NCI-H2196 treated with DMSO at 0.1 percent for 48 hours (cell line): ENCODE measurements around the gene VEGFB.

Experiments used
- DNase-seq: peaks from one replicate; lab custom pipeline; 2025; ENCODE audit not compliant: unreplicated experiment; lab: John Stamatoyannopoulos, UW

VEGFB gene

DNA sequence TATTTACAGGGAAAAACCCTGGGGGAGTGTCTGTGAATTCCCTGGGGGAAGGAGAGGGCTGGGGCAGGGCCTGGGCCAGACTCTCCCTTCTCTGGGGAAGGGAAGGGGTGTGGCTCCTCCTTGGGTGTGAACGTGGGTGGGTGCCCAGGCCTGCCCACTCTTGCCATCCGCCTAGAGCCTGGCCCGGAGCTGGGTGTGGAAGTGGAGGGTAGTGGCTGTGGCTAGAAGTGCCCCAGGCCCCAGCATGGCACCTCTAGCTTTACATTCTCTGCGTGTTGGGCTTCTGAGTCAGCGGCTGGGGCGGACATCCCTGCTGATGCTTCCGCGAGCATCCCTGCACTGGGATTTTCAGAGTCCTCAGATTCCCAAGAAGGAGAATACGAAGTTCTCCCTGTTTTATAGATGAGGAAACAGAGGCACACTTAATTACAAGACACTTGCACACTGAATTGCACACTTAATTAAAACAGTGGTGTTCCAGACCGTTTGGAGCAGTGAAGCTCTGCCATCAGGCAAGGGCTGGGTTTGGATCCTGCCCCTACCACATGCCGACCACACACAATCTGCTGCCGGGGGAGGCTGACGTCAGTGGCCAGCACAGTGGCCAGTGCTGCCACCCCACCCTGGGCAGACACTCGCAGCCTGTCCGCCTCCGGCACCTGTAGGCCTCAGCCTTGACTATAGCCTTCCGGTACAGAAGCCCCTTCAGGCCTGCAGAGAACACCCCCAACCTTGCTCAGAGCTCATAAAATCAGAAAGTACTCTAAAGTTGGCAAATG, 42.5 kb downstream of the VEGFB start:
- no peak for DNase-seq

DNA sequence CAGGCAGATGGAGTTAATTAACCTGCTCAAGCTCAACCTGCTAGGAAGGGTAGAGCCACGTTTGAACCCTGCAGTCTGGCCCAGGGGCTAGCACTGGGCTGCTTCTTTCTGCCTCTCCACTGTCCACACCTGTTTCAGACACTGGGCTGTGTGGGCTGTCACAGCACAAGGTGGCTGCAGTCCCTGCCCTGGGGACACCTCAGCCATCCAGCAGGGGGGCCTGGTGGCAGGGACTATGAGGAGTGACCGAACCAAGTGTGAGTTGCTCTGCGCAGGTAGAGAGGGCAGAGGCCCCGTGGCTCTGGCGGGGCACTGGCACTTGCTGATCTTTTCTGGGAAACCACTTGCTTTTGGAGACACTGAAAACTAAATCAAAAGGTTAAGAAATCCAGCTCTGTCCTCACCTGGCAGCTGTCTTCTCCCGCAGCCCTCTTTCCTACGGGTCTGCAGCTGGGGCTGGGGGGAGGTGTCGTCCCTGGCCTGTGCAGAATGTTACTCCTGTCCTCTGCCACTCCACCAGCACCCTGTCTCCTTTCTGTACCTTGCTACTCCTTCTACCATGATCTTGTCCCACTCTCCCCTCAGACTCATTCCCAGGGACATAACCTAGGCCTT, 44.3 kb downstream of the VEGFB start:
- no peak for DNase-seq

DNA sequence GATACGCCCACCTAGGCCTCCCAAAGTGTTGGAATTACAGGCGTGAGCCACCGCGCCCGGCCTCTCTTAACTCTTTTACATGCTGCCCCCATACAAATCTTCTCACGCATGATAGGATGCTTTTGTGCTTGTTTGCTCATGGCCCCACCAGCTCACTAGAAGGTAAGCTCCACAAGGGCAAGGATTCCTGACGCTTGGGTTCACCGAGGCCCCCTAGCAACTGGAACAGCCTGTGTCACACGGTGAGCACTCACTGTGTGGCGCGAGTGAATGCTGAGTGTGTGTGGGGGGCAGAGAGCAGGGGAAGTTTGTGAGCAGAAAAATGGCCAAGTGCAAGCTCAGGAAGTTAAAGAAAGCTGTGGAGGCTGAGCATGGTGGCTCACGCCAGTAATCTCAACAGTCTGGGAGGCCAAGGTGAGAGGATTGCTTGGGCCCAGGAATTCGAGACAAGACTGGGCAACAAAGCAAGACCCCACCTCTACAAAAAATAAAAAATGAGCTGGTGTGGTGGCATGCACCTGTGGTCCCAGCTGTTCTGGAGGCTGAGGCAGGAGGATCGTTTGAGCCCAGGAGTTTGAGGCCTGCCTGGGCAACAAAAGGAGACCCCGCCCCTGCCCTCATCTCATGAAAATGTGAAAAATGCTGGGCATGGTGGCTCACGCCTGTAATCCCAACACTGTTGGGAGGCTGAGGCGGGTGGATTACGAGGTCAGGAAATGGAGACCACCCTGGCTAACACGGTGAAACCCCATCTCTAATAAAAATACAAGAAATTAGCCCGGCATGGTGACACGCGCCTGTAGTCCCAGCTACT, 47.8 kb downstream of the VEGFB start:
- DNase-seq: no peak

DNA sequence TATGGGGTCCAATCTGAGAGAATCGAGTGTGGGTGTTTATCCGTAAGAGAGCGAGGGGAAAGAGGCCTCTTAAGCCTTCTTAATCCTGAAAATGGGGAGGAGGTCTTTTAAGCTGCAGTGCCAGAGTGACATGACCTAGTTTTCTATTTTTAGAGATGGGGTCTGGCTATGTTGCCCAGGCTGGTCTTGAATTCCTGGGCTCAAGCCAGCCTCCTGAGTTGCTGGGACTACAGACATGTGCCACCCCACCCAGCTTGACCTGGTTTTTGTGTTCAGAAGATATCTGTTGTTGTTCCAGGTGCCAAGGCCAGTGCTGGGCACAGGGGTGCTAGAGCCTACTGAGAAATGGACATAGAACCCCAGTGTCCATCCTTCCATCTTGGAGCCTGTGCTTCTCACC, 48.7 kb downstream of the VEGFB start:
- no peak for DNase-seq

DNA sequence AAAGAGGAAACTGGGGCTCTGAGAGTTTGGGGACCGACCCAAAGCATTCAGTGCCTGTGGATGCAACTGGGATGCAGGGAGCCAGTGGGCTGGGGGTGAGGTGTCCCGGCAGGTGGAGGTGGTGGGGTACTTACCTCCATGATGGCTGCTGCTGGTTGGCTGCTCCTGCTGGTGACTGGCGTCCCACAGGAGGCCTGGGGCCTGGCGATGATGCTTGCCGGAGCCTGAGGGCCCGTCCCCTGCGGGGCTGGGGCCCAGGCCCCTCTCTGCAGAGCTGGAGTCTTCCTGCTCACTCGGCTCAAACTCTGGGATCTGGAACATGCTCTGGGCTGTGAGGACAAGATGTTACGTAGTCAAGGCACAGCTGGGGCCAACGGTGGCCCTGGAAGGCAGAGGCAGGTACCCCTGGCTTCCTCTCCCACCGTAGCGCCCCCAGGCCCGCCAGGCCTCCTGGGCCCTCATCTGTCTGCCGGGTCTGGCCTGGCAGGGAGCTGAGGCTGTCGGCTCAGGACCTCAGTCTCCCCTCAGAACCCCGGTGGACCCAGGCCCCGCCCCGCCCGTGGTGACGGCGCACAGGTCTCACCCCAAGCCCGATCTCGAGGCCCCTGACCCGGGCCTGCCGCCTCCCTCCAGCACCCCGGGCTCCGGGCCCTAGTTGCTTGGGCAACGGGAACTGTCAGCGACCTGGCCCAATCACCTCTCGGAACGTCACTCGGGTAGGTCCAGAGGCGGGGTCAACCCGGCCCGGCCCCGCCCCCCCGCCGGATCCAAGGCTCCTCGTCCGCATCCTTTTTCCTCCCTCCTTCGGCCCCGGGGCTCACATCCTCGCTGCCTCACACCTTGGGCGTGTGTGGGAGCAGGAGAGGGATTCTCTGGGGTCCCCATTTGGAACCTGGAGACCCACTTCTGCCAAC, 49.9 kb downstream of the VEGFB start, which contains the start of gene BAD:
Gene BAD, minus strand, starts transcription at position 618 of the 914 bp plus-strand sequence. Its CDS starts 297 bp downstream, at position 321.
- peak; percentile 84 for DNase-seq

DNA sequence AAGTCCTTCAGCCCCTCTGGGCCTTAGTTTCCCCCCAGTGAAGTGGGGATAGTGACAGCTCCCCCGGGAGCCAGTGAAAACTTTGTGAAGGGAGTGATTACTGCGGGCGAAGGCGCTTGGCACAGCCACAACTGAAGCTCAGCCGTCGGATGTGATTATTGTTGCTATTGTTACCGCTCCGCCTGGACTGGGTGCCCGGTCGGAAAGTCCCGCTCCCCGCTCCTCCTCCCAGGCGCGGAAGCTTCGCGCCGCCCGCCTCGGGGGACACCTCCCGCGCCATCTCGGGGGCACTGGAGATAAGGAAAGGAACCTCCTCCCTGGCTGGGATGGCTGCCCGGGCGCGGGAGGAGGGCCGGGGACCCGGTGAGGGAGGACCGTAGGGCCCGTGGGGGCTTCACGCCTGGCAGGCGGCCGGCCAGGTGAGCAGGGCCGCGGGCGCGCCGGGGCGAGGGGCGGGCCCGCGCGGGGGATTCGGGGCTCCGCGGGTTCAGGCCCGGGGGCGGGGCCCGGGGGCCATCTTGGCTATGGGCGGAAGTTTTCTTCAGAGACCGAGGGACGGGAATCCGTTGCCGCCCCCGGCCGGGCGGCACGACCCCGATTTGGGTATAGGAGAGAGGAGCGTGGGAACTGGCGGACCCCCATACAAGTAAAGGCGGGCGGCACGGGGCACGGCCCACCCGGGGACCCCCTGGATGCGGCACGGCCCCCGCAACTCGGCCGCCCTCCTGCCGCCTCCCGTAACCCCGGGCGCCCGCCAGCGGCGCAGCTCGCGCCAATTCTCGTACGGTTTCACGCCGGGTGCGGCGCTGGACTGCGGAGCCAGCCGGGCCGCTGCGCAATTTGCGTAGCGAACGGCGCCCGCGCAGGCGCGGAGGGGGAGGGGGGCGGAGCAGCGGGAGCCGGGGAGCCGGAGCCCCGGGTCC, 50.8 kb downstream of the VEGFB start, which contains the start of gene GPR137:
Gene GPR137, plus strand, starts transcription at position 887 of the 923 bp plus-strand sequence. CDS start 677 bp downstream, outside the sequence.
- peak; percentile 61 for DNase-seq

DNA sequence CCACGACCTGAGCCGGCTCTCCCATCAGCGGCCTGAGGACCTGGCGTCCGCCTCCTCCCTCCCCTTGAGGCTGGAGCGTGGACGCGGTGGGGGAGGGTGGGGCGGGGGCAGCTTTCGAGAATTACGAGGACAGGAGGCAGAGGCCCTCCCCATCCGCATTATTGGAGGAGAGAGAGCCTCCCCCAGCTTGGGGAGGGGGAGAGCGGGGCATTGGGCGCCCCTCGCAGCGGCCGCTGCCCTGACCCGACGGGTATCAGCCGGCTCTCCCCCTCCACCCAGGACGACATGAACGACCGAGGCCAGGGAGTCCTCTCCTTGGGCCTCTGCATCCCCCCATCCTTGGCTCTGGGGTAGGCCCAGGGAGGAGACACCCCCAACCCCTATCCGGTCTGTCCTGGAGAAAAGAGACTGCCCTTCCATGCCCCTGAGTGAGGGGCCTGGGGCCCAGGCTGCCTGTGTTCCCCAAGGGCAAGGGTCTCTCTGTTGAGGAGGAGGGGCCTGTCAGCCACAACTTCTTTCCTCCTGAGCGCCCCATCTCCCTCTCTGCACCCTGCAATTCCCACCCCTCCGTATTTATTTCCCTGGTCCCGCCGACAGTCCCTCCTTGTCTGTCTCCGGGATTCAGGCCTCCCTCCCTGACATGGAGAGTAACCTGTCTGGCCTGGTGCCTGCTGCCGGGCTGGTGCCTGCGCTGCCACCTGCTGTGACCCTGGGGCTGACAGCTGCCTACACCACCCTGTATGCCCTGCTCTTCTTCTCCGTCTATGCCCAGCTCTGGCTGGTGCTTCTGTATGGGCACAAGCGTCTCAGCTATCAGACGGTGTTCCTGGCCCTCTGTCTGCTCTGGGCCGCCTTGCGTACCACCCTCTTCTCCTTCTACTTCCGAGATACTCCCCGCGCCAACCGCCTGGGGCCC, 51.8 kb downstream of the VEGFB start:
- peak; percentile 54 for DNase-seq

DNA sequence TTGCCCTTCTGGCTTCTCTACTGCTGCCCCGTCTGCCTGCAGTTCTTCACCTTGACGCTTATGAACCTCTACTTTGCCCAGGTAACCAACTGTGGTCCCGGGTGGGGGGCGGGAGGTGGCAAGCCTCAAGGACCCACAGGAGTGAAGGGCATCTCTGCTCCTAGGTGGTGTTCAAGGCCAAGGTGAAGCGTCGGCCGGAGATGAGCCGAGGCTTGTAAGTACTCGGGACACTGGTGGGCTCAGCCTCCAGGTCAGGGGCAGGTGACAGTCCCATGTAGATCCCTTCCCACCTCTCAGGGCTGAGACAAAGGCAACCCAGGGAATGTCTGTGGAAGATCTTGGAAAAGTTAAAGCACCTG, 52.4 kb downstream of the VEGFB start:
- DNase-seq: no peak

DNA sequence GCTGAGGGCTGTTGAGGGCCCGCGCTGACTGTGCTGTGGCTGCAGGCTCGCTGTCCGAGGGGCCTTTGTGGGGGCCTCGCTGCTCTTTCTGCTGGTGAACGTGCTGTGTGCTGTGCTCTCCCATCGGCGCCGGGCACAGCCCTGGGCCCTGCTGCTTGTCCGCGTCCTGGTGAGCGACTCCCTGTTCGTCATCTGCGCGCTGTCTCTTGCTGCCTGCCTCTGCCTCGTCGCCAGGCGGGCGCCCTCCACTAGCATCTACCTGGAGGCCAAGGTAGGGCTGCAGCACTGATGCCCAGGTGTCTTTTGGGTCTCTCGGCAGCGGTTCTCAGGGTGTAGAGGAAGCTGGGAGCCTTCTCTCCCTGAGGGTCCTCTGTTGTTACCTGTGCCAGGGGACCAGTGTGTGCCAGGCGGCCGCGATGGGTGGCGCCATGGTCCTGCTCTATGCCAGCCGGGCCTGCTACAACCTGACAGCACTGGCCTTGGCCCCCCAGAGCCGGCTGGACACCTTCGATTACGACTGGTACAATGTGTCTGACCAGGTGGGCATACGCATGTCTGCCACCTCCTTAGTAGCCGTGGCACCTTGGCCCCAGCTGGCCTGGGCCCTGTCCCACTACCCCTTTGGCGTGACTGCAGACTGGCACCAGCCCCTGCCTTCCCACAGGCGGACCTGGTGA, 53.4 kb downstream of the VEGFB start:
- no peak for DNase-seq

DNA sequence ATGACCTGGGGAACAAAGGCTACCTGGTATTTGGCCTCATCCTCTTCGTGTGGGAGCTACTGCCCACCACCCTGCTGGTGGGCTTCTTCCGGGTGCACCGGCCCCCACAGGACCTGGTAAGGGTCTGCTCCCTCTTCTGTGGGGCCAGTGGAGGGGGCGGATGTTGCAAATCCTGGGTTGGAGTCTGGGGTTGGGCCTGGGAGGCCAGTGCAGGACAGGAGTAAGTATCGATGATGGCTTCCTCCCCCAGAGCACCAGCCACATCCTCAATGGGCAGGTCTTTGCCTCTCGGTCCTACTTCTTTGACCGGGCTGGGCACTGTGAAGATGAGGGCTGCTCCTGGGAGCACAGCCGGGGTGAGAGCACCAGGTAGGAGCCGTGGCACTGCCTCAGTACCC, 54.0 kb downstream of the VEGFB start:
- DNase-seq: no peak
